BLaER1 treated with 17β-estradiol and CSF1 and Interleukin-3, amounts not matched to agents 10 nM and 100 nM (cell line): ENCODE data around the gene ZSCAN18.

Source experiments
- H3K27ac ChIP-seq, 11 experiments: shearing (Covaris generic); formaldehyde crosslinking; 2 replicates each; pipeline ENCODE4 v1.8.1; 2022
- H3K27me3 ChIP-seq, 11 experiments: shearing (Covaris generic); formaldehyde crosslinking; 2 replicates each; pipeline ENCODE4 v1.8.1; 2022
- H3K36me3 ChIP-seq, 11 experiments: shearing (Covaris generic); formaldehyde crosslinking; 2 replicates each; pipeline ENCODE4 v1.8.1; 2022
- H3K4me1 ChIP-seq, 10 experiments: shearing (Covaris generic); formaldehyde crosslinking; 2 replicates each; pipeline ENCODE4 v1.8.1; 2022
- H3K4me2 ChIP-seq, 11 experiments: shearing (Covaris generic); formaldehyde crosslinking; 2 replicates each; pipeline ENCODE4 v1.8.1; 2022
- H3K4me3 ChIP-seq, 10 experiments: shearing (Covaris generic); formaldehyde crosslinking; 2 replicates each; pipeline ENCODE4 v1.8.1; 2022
- H3K9ac ChIP-seq, 11 experiments: shearing (Covaris generic); formaldehyde crosslinking; 2 replicates each; pipeline ENCODE4 v1.8.1; 2022
- H3K9me3 ChIP-seq, 11 experiments: shearing (Covaris generic); formaldehyde crosslinking; replicated peaks in 1 of 11; 2 replicates each; pipeline ENCODE4 v1.8.1; 2022
- H4K20me1 ChIP-seq, 11 experiments: shearing (Covaris generic); formaldehyde crosslinking; 2 replicates each; pipeline ENCODE4 v1.8.1; 2022
- Cebpa-rat ChIP-seq, 11 experiments: shearing (Covaris generic); IDR thresholded peaks; 2 replicates each; pipeline ENCODE4 v1.8.1; 2022

Gene ZSCAN18

GRCh38 chr19:58067240-58067912 lies 30.7 kb downstream of the ZSCAN18 start:
- H3K27ac ChIP-seq = no peak overlapping the region
- H3K4me3 ChIP-seq = peak overlapping the region in 9 of 10 experiments; percentile 22 to 54 (median 34); a peak in 16 of 20 replicates
- H4K20me1 ChIP-seq = no peaks in the 10 kb centered on the region
- no peak overlapping the region for H3K9ac ChIP-seq
- no peak for TF ChIP-seq Cebpa-rat (IDR thresholded peaks at IDR 0.05)
- H3K4me2 ChIP-seq = no peak overlapping the region
- H3K9me3 ChIP-seq = peaks cover 100% of the 10 kb centered on the region in 11 experiments
- no peaks in the 10 kb centered on the region for H3K4me1 ChIP-seq
- peaks cover 79 to 99% (median 96%) of the 10 kb centered on the region in 11 experiments for H3K36me3 ChIP-seq
- H3K27me3 ChIP-seq = no peaks in the 10 kb centered on the region

- Histone ChIP-seq H3K4me3 (no peak overlapping the region; a peak in 2 of 20 replicates), H3K36me3 (peaks cover 61 to 87% (median 76%) of the 10 kb centered on the region in 11 experiments), H3K9me3 (peaks cover 90 to 100% (median 99%) of the 10 kb centered on the region in 11 experiments), H3K4me1 (peaks cover 2 to 15% (median 10%) of the 10 kb centered on the region in 10 experiments; a peak in 14 of 20 replicates), H3K4me2 (no peak overlapping the region), H3K27ac (no peak overlapping the region), H4K20me1 (no peaks in the 10 kb centered on the region), H3K9ac (no peak overlapping the region), H3K27me3 (no peaks in the 10 kb centered on the region)
- no peak for TF ChIP-seq Cebpa-rat (IDR thresholded peaks at IDR 0.05)
These were observed 34.3 kb downstream of the ZSCAN18 start for GRCh38 chr19:58063712-58064111.

- Histone ChIP-seq H3K27ac (peak overlapping the region in 10 of 11 experiments; percentile 81 to 95 (median 91); a peak in 14 of 22 replicates), H3K4me2 (peak overlapping the region; percentile 71 to 90 (median 82)), H3K4me1 (peaks cover 6 to 21% (median 14%) of the 10 kb centered on the region in 10 experiments; a peak in 15 of 20 replicates), H4K20me1 (no peaks in the 10 kb centered on the region), H3K27me3 (peaks cover 0 to 4% (median 0%) of the 10 kb centered on the region in 11 experiments; a peak in 7 of 22 replicates), H3K4me3 (peak overlapping the region; percentile 57 to 76 (median 66)), H3K36me3 (peaks cover 31 to 52% (median 41%) of the 10 kb centered on the region in 11 experiments), H3K9ac (peak overlapping the region in 7 of 11 experiments; percentile 87 to 93 (median 89); a peak in 8 of 22 replicates), H3K9me3 (peaks cover 73 to 100% (median 97%) of the 10 kb centered on the region in 11 experiments)
- no peak for TF ChIP-seq Cebpa-rat (IDR thresholded peaks at IDR 0.05)
These were observed 37.8 kb downstream of the ZSCAN18 start for GRCh38 chr19:58060231-58060630.

GRCh38 chr19:58059671-58060078 lies 38.4 kb downstream of the ZSCAN18 start:
- Histone ChIP-seq H3K9ac (peak overlapping the region; percentile 84 to 93 (median 88)), H3K27ac (peak overlapping the region; percentile 80 to 95 (median 90)), H3K4me3 (peak overlapping the region; percentile 57 to 76 (median 66))

GRCh38 chr19:58059003-58059670 lies 38.9 kb downstream of the ZSCAN18 start, which contains the start of gene ZNF135:
Gene ZNF135, plus strand, starts transcription at chr19:58059282. Its CDS starts 721 bp downstream, at chr19:58060003.
- Histone ChIP-seq H3K9ac (peak within 1 kb of the TSS; percentile 84 to 93 (median 88)), H3K27me3 (peaks cover 0 to 10% (median 0%) of the 10 kb centered on the region in 11 experiments; a peak in 7 of 22 replicates), H3K9me3 (peaks cover 73 to 100% (median 97%) of the 10 kb centered on the region in 11 experiments), H3K36me3 (peaks cover 20 to 41% (median 30%) of the 10 kb centered on the region in 11 experiments), H3K27ac (peak within 1 kb of the TSS; percentile 80 to 95 (median 90)), H4K20me1 (no peaks in the 10 kb centered on the region), H3K4me3 (peak within 1 kb of the TSS; percentile 57 to 76 (median 66)), H3K4me1 (peaks cover 6 to 23% (median 14%) of the 10 kb centered on the region in 10 experiments; a peak in 15 of 20 replicates), H3K4me2 (peak within 1 kb of the TSS; percentile 71 to 90 (median 82))
- TF ChIP-seq Cebpa-rat (IDR thresholded peaks at IDR 0.05) = no peak

More at GRCh38 chr19:58059671-58060078, 38.4 kb downstream of the ZSCAN18 start:
- Histone ChIP-seq H3K9me3 (peaks cover 73 to 100% (median 97%) of the 10 kb centered on the region in 11 experiments), H3K4me1 (peaks cover 6 to 23% (median 14%) of the 10 kb centered on the region in 10 experiments; a peak in 15 of 20 replicates), H3K36me3 (peaks cover 25 to 46% (median 35%) of the 10 kb centered on the region in 11 experiments), H3K4me2 (peak overlapping the region; percentile 71 to 90 (median 82)), H4K20me1 (no peaks in the 10 kb centered on the region), H3K27me3 (peaks cover 0 to 10% (median 0%) of the 10 kb centered on the region in 11 experiments; a peak in 7 of 22 replicates)
- no peak for TF ChIP-seq Cebpa-rat (IDR thresholded peaks at IDR 0.05)

DNA sequence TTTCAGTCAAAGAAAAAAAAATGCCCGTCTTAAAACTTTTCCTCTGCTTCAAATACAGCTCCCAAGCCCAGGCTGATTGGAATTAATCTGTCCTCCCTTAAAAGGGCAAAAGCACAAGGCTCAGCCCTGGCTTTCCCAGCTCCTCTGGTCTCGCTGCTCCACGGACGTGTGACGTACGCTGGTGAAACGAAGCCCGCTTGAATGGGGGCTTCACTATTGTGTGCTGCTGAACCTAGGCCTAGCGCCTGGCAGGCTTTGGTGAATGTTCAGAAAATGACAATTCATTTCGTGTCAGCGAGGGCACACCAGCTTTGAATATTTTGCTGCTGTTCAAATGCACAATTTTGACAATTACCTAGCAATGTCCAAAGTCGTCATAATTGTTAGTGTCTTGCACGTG lies 39.6 kb downstream of the ZSCAN18 start:
- Histone ChIP-seq H3K4me1 (peaks cover 6 to 23% (median 14%) of the 10 kb centered on the region in 10 experiments; a peak in 15 of 20 replicates), H3K4me2 (peak overlapping the region; percentile 71 to 90 (median 82)), H3K27me3 (peaks cover 0 to 10% (median 0%) of the 10 kb centered on the region in 11 experiments; a peak in 7 of 22 replicates), H3K9ac (peak overlapping the region; percentile 84 to 93 (median 88); a peak in 21 of 22 replicates), H3K36me3 (peaks cover 13 to 34% (median 23%) of the 10 kb centered on the region in 11 experiments), H4K20me1 (no peaks in the 10 kb centered on the region), H3K4me3 (peak overlapping the region; percentile 57 to 76 (median 66); a peak in 13 of 20 replicates), H3K9me3 (peaks cover 73 to 100% (median 97%) of the 10 kb centered on the region in 11 experiments), H3K27ac (peak overlapping the region; percentile 80 to 95 (median 90); a peak in 20 of 22 replicates)
- no peak for TF ChIP-seq Cebpa-rat (IDR thresholded peaks at IDR 0.05)

GRCh38 chr19:58056861-58057260 lies 41.2 kb downstream of the ZSCAN18 start:
- peaks cover 6 to 23% (median 14%) of the 10 kb centered on the region in 10 experiments; a peak in 15 of 20 replicates for H3K4me1 ChIP-seq

DNA sequence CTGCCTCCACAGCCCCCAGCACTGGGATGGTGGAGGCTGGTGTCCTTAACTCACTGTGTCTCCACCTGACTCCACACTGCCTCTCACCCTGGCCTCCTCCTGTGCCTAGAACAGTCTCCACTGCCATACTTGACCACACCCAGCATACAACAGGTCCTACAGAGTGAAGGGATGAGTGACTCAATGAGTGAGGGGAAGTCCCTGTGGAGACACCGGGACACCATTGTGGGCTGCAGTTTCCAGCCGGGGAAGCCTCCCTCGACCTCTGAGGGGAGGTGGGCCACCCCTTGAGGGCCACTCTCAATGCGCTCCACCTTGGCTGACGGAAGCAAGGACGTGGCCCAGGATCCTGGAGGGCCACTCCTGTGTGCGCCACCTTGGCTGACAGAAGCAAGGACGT lies 41.8 kb downstream of the ZSCAN18 start:
- no peaks in the 10 kb centered on the region for H4K20me1 ChIP-seq
- H3K27ac ChIP-seq = no peak overlapping the region
- peaks cover 0 to 10% (median 0%) of the 10 kb centered on the region in 11 experiments; a peak in 7 of 22 replicates for H3K27me3 ChIP-seq
- peaks cover 74 to 100% (median 96%) of the 10 kb centered on the region in 11 experiments for H3K9me3 ChIP-seq
- H3K4me1 ChIP-seq = peaks cover 6 to 23% (median 14%) of the 10 kb centered on the region in 10 experiments; a peak in 15 of 20 replicates
- H3K4me3 ChIP-seq = no peak overlapping the region
- H3K36me3 ChIP-seq = peaks cover 0 to 15% (median 3%) of the 10 kb centered on the region in 11 experiments; a peak in 16 of 22 replicates
- no peak overlapping the region for H3K4me2 ChIP-seq
- H3K9ac ChIP-seq = no peak overlapping the region
- no peak for TF ChIP-seq Cebpa-rat (IDR thresholded peaks at IDR 0.05)

More at GRCh38 chr19:58056861-58057260, 41.2 kb downstream of the ZSCAN18 start:
- H3K4me3 ChIP-seq = no peak overlapping the region
- no peaks in the 10 kb centered on the region for H4K20me1 ChIP-seq
- peaks cover 2 to 19% (median 8%) of the 10 kb centered on the region in 11 experiments; a peak in 19 of 22 replicates for H3K36me3 ChIP-seq
- TF ChIP-seq Cebpa-rat (IDR thresholded peaks at IDR 0.05) = no peak
- peaks cover 0 to 10% (median 0%) of the 10 kb centered on the region in 11 experiments; a peak in 7 of 22 replicates for H3K27me3 ChIP-seq
- H3K9me3 ChIP-seq = peaks cover 74 to 100% (median 97%) of the 10 kb centered on the region in 11 experiments
- H3K9ac ChIP-seq = no peak overlapping the region
- no peak overlapping the region for H3K27ac ChIP-seq
- no peak overlapping the region for H3K4me2 ChIP-seq
